ENCODE data around the gene PPEF2.

Gene PPEF2

GRCh38 chr4:75834095-75834771, 68.0 kb downstream of the PPEF2 start:
- DNase-seq (ENCODE audit: low read depth in 2 of 2, low spot score in 1 of 2): no peak

- DNase-seq (ENCODE audit: low read depth in 2 of 2, low spot score in 1 of 2): no peak
Measured at GRCh38 chr4:75831856-75832405, 70.3 kb downstream of the PPEF2 start.

GRCh38 chr4:75830906-75831305, 71.3 kb downstream of the PPEF2 start:
- DNase-seq (ENCODE audit: low read depth in 2 of 2, low spot score in 1 of 2): no peak

GRCh38 chr4:75823812-75824211, 78.4 kb downstream of the PPEF2 start:
- no peak for DNase-seq (ENCODE audit: low read depth in 2 of 2, low spot score in 1 of 2)

GRCh38 chr4:75822416-75822815, 79.8 kb downstream of the PPEF2 start:
- DNase-seq (ENCODE audit: low read depth in 2 of 2, low spot score in 1 of 2): no peak

GRCh38 chr4:75821966-75822365, 80.3 kb downstream of the PPEF2 start:
- no peak for DNase-seq (ENCODE audit: low read depth in 2 of 2, low spot score in 1 of 2)

- DNase-seq (ENCODE audit: low read depth in 2 of 2, low spot score in 1 of 2): no peak
Measured at GRCh38 chr4:75821216-75821615, 81.0 kb downstream of the PPEF2 start.

- DNase-seq (ENCODE audit: low read depth in 2 of 2, low spot score in 1 of 2): no peak
Measured at GRCh38 chr4:75820676-75821075, 81.6 kb downstream of the PPEF2 start.

GRCh38 chr4:75820197-75820596, 82.1 kb downstream of the PPEF2 start:
- no peak for DNase-seq (ENCODE audit: low read depth in 2 of 2, low spot score in 1 of 2)

GRCh38 chr4:75819121-75819520, 83.1 kb downstream of the PPEF2 start:
- no peak for DNase-seq (ENCODE audit: low read depth in 2 of 2, low spot score in 1 of 2)

- no peak for DNase-seq (ENCODE audit: low read depth in 2 of 2, low spot score in 1 of 2)
Measured at GRCh38 chr4:75817901-75818300, 84.4 kb downstream of the PPEF2 start.
